Gastroesophageal sphincter (tissue), 4 donors: Measurements from ENCODE around the gene NT5M. TPM values are rescaled to one million over a fixed set of nuclear protein-coding genes. Genes with fewer than 3 reads are reported as not detected.
"Not testable (repeated sequence)": the region's sequence is repeated elsewhere in the genome, so short reads cannot be mapped to it uniquely, and the experiment has no call there.

Experiments used
- ATAC-seq: fragments of 150-250 bp; one replicate; pipeline ENCODE4 v1.9.1; 2016; ENCODE audit warnings: mild to moderate bottlenecking, moderate library complexity
- H3K27ac ChIP-seq, 4 donors: fragments of 200-600 bp; sonication (generic) in 3 of 4; 1 replicate in 3 of 4; 2 replicates in 1 of 4; pipeline ENCODE4 v1.5.1; 2016 to 2019
- H3K27me3 ChIP-seq: fragments of 200-600 bp; sonication (generic); one replicate; pipeline ENCODE4 v1.5.1; 2019
- H3K36me3 ChIP-seq, 2 donors: fragments of 200-600 bp; sonication (generic); one replicate each; pipeline ENCODE4 v1.5.1; 2019; ENCODE audit warnings: control low read depth in 1 of 2
- H3K4me1 ChIP-seq, 3 donors: fragments of 200-600 bp; sonication (generic); 1 replicate in 2 of 3; 2 replicates in 1 of 3; pipeline ENCODE4 v1.5.1; 2016 to 2019; ENCODE audit warnings: control low read depth in 2 of 3
- H3K4me3 ChIP-seq, 2 donors: fragments of 200-600 bp; sonication (generic); one replicate each; pipeline ENCODE4 v1.5.1; 2019; ENCODE audit warnings: mild to moderate bottlenecking in 1 of 2, moderate library complexity in 1 of 2
- H3K9me3 ChIP-seq, 3 donors: fragments of 200-600 bp; sonication (generic); one replicate each; pipeline ENCODE4 v1.5.1; 2017 to 2019; ENCODE audit warnings: control low read depth in 2 of 3
- EP300 ChIP-seq: sonication (generic); formaldehyde crosslinking; IDR thresholded peaks from one replicate; pipeline ENCODE4 v1.6.1; 2017; ENCODE audit warnings: antibody characterized with exemption, mild to moderate bottlenecking
- POLR2A ChIP-seq, 2 donors: fragments of 450-650 bp; IDR thresholded peaks; one replicate each; pipeline ENCODE4 v1.6.1; 2017; ENCODE audit warnings: antibody characterized with exemption in 2 of 2, mild to moderate bottlenecking in 2 of 2, moderate library complexity in 1 of 2
- POLR2AphosphoS5 ChIP-seq: sonication (generic); formaldehyde crosslinking; IDR thresholded peaks from one replicate; pipeline ENCODE4 v1.6.1; 2017; ENCODE audit warnings: antibody characterized with exemption
- WGBS, 2 donors: methylation state at CpG; one replicate each; pipeline ENCODE4 v1.1.5; 2018; ENCODE audit warnings: low coverage in 1 of 2; 5-methylcytosine and 5-hydroxymethylcytosine counted together
- total RNA-seq, 4 donors: library from RNA; depleted of rRNA; stranded (reverse); fragments of >200 nt; gene quantifications; one replicate each; pipeline ENCODE4 v1.1.0, GENCODE V29; 2016
- TF ChIP-seq, protein P1 (sequence below), 4 experiments: fragments of 200-600 bp in 2 of 4; fragments of 450-650 bp in 2 of 4; sonication (generic) in 1 of 4; IDR thresholded peaks; one replicate each; pipeline ENCODE4 v1.5.1; 2017 to 2019; ENCODE audit warnings: antibody characterized with exemption in 4 of 4, mild to moderate bottlenecking in 2 of 4, moderate library complexity in 2 of 4

Gene NT5M
- 1 to 10 TPM; 2.3 to 9.0 (median 4.5) TPM for total RNA-seq

DNA sequence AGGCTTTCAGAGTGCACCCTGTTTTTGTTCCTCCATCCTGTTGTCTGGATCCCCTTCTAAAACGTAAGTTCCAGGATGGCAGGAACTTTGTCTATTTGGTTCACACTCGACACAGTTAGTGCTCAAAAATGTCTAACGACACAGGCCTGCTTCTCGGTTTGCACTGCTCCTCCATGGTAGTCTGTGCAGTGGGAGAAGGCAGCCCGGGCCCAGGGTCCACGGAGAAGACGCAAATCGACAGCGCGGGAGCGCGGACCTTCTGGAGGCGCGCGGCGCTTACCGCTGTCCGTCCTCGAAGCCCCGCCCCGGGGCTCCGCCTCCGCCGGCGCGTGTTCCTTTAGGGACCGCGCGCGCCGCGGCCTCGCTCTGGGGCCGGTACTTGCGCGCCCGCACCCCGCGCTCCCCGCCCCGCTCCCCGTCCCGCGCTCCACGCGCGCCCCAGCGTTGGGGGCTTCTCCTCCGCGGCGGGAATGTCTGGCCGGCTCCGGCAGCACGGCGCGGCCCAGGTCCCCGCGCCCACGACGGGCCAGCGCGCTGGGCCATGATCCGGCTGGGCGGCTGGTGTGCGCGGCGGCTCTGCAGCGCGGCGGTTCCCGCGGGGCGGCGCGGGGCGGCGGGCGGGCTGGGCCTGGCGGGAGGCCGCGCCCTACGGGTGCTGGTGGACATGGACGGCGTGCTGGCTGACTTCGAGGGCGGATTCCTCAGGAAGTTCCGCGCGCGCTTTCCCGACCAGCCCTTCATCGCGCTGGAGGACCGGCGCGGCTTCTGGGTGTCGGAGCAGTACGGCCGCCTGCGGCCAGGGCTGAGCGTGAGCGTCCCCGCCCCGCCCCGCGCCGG, at the start of gene NT5M:
TSS of gene NT5M (plus strand) at position 364 of the 837 bp plus-strand sequence. CDS start at position 542, 178 bp downstream.
- peak within 1 kb of the TSS; percentile 40 to 72 for H3K4me3 ChIP-seq
- peak; percentile 89 for ATAC-seq
- 0% methylated on average over 1 to 2 of the region's 107 CpGs for WGBS, 2 donors
- peaks cover 0 to 4% of the 10 kb centered on the region in 2 donors for H3K36me3 ChIP-seq
- H3K4me1 ChIP-seq: peaks cover 0 to 34% (median 10%) of the 10 kb centered on the region in 3 donors
- H3K27me3 ChIP-seq: no peaks in the 10 kb centered on the region
- no peaks in the 10 kb centered on the region for H3K9me3 ChIP-seq
- H3K27ac ChIP-seq: peak within 1 kb of the TSS in 3 of 4 donors; percentile 82 to 91 (median 83)
- TF ChIP-seq POLR2A (IDR thresholded peaks at IDR 0.05): peak; percentile 24 to 28
- TF ChIP-seq, protein P1, sequence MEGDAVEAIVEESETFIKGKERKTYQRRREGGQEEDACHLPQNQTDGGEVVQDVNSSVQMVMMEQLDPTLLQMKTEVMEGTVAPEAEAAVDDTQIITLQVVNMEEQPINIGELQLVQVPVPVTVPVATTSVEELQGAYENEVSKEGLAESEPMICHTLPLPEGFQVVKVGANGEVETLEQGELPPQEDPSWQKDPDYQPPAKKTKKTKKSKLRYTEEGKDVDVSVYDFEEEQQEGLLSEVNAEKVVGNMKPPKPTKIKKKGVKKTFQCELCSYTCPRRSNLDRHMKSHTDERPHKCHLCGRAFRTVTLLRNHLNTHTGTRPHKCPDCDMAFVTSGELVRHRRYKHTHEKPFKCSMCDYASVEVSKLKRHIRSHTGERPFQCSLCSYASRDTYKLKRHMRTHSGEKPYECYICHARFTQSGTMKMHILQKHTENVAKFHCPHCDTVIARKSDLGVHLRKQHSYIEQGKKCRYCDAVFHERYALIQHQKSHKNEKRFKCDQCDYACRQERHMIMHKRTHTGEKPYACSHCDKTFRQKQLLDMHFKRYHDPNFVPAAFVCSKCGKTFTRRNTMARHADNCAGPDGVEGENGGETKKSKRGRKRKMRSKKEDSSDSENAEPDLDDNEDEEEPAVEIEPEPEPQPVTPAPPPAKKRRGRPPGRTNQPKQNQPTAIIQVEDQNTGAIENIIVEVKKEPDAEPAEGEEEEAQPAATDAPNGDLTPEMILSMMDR (IDR thresholded peaks at IDR 0.05): peak in 1 of 4 experiments; percentile 11
- no peak for TF ChIP-seq POLR2AphosphoS5
- no peak for TF ChIP-seq EP300

DNA sequence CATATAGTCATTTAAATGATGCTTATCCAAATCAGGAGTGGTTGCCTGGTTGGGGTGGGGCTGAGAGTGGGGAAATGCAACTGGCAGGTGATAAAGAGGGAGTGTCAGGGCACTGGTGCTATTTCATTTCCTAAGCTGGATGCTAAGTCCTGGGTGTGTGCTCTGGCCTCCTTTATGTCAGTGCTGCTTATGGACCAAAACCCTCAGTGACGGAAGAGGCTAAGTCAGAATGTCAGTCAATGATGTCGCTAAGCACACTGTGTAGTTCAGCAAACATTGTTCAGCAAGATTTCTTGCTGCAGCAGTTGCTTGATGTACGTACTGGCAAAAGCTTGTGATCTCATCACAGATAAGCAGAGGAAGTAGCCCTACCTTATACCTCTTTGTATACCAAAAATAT, 49.8 kb upstream of the NT5M start:
- Histone ChIP-seq H3K9me3 (no peaks in the 10 kb centered on the region), H3K36me3 (peaks cover 0 to 100% of the 10 kb centered on the region in 2 donors), H3K4me1 (no peaks in the 10 kb centered on the region), H3K27me3 (no peaks in the 10 kb centered on the region), H3K4me3 (no peak overlapping the region), H3K27ac (no peak overlapping the region)
- TF ChIP-seq EP300 (no peak), POLR2AphosphoS5 (no peak), POLR2A (IDR thresholded peaks at IDR 0.05) (no peak)
- TF ChIP-seq, protein P1 (IDR thresholded peaks at IDR 0.05): no peak
- 95 to 96% methylated on average over 3 of the region's 3 CpGs for WGBS, 2 donors
- no peak for ATAC-seq

- TF ChIP-seq POLR2AphosphoS5 (no peak), POLR2A (IDR thresholded peaks at IDR 0.05) (no peak), EP300 (no peak)
- TF ChIP-seq, protein P1 (IDR thresholded peaks at IDR 0.05): no peak
These were observed 49.1 kb upstream of the NT5M start for GRCh38 chr17:17254036-17254435.

GRCh38 chr17:17255689-17256088, 47.5 kb upstream of the NT5M start:
- H3K9me3 ChIP-seq, ATAC-seq, H3K4me1 ChIP-seq, H3K4me3 ChIP-seq, H3K27me3 ChIP-seq, H3K27ac ChIP-seq: not testable (repeated sequence)
- peaks cover 0 to 100% of the 10 kb centered on the region in 2 donors for H3K36me3 ChIP-seq
- WGBS, 2 donors: 81 to 83% methylated on average over 2 to 11 of the region's 11 CpGs

More at GRCh38 chr17:17254036-17254435, 49.1 kb upstream of the NT5M start:
- Histone ChIP-seq H3K4me1 (no peaks in the 10 kb centered on the region), H3K27me3 (no peaks in the 10 kb centered on the region), H3K36me3 (peaks cover 0 to 100% of the 10 kb centered on the region in 2 donors), H3K27ac (no peak overlapping the region), H3K4me3 (no peak overlapping the region), H3K9me3 (no peaks in the 10 kb centered on the region)
- ATAC-seq: no peak
- 57 to 91% methylated on average over 2 to 3 of the region's 3 CpGs for WGBS, 2 donors

GRCh38 chr17:17256316-17256715, 46.9 kb upstream of the NT5M start:
- 83 to 88% methylated on average over 1 of the region's 1 CpG for WGBS, 2 donors
- ATAC-seq: no peak
- Histone ChIP-seq H3K4me1 (no peaks in the 10 kb centered on the region), H3K27ac (no peak overlapping the region), H3K4me3 (no peak overlapping the region), H3K36me3 (peaks cover 0 to 100% of the 10 kb centered on the region in 2 donors), H3K27me3 (no peaks in the 10 kb centered on the region), H3K9me3 (no peaks in the 10 kb centered on the region)
- TF ChIP-seq EP300 (no peak), POLR2A (IDR thresholded peaks at IDR 0.05) (no peak), POLR2AphosphoS5 (no peak)
- TF ChIP-seq, protein P1 (IDR thresholded peaks at IDR 0.05): no peak
